Stomach (tissue), 9 donors: ENCODE results near the gene ADARB2. TPM values are rescaled to one million over a fixed set of nuclear protein-coding genes. Genes with fewer than 3 reads are reported as not detected.

Experiments
- DNase-seq, 2 donors: peaks; one replicate each; pipeline versions ENCODE4 v3.0.0 to v3.0.0-alpha.2; 2013 to 2019
- H3K27ac ChIP-seq, 5 donors: fragments of 200-600 bp in 4 of 5; sonication (generic) in 4 of 5; one replicate each; pipeline ENCODE4 v1.5.1; 2013 to 2019; ENCODE audit warnings: mild to moderate bottlenecking in 1 of 5, moderate library complexity in 1 of 5
- H3K27me3 ChIP-seq, 3 donors: fragments of 200-600 bp; sonication (generic); one replicate each; pipeline ENCODE4 v1.5.1; 2017 to 2019; ENCODE audit warnings: mixed run types in 1 of 3
- H3K36me3 ChIP-seq, 4 donors: fragments of 200-600 bp; sonication (generic); 1 replicate in 3 of 4; 2 replicates in 1 of 4; pipeline ENCODE4 v1.5.1; 2016 to 2019
- H3K4me1 ChIP-seq, 4 donors: fragments of 200-600 bp; sonication (generic); one replicate each; pipeline ENCODE4 v1.5.1; 2016 to 2019
- H3K4me3 ChIP-seq, 4 donors: fragments of 200-600 bp; sonication (generic) in 3 of 4; one replicate each; pipeline ENCODE4 v1.5.1; 2016 to 2019; ENCODE audit warnings: mild to moderate bottlenecking in 1 of 4
- H3K9me3 ChIP-seq, 4 donors: fragments of 200-600 bp; sonication (generic); one replicate each; pipeline ENCODE4 v1.5.1; 2016 to 2019
- EP300 ChIP-seq: sonication (generic); formaldehyde crosslinking; IDR thresholded peaks from one replicate; pipeline ENCODE4 v1.6.1; 2017; ENCODE audit warnings: antibody characterized with exemption
- POLR2A ChIP-seq, 4 donors: fragments of 450-650 bp; IDR thresholded peaks; one replicate each; pipeline ENCODE4 v1.6.1; 2016; ENCODE audit warnings: antibody characterized with exemption in 4 of 4, control low read depth in 2 of 4, mild to moderate bottlenecking in 1 of 4, moderate library complexity in 1 of 4
- POLR2AphosphoS5 ChIP-seq, 3 donors: sonication (generic); formaldehyde crosslinking; IDR thresholded peaks; one replicate each; pipeline ENCODE4 v1.6.1; 2016; ENCODE audit warnings: antibody characterized with exemption in 3 of 3
- WGBS, 5 donors: extraction: QIAGEN DNeasy Blood & Tissue Kit in 3 of 5; methylation state at CpG; one replicate each; pipeline versions ENCODE4 v1.1.5 to v1.1.7; 2013 to 2018; 5-methylcytosine and 5-hydroxymethylcytosine counted together
- intact Hi-C: fragments of 100-400 bp; cut with DNase I; formaldehyde crosslinking; loops from one replicate; pipeline ENCODE4 v1.15.1; 2023; ENCODE audit warnings: low total_unique reads
- polyA plus RNA-seq, 3 donors: library from polyadenylated mRNA; stranded (reverse); fragments of 200-250 nt; gene quantifications; one replicate each; pipeline ENCODE4 v1.2.3, GENCODE V29; 2013
- total RNA-seq, 5 donors: library from RNA; depleted of rRNA; stranded (reverse); fragments of >200 nt; gene quantifications; one replicate each; pipeline versions ENCODE4 v1.1.0 to v1.2.3, GENCODE V29; 2014 to 2016
- TF ChIP-seq, protein P1 (sequence below), 7 experiments: fragments of 450-650 bp in 4 of 7; fragments of 200-600 bp in 3 of 7; sonication (generic) in 3 of 7; IDR thresholded peaks; one replicate each; pipeline ENCODE4 v1.5.1; 2016 to 2019; ENCODE audit warnings: antibody characterized with exemption in 7 of 7, control low read depth in 2 of 7, mild to moderate bottlenecking in 1 of 7
- donor health status: healthy with polysubstance abuse.
- donor health status: Bipolar disorder and iron deficiency.
- donor health status: healthy.

The ADARB2 gene
- total and polyA plus RNA-seq, 8 donors = 0.55 to 4.1 (median 1.4) TPM; not detected in 1

DNA sequence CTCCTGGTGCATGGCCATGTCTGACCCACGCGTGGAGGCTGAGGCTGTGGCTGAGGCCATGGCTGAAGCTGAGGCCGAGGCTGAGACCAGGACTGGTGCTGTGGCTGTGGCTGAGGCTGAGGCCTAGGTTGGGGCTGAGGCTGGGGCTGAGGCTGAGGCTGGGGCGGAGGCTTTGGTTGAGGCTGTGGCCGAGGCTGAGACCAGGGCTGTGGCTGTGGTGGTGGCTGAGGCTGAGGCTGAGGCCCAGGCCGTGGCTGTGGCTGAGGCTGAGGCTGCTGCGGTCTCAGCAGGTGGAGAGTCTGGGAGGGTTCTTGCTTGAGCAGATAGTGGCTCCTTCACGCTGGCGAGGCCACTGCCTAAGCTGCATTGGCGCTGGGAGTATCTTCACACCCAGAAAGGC, 604.7 kb downstream of the ADARB2 start:
- 79 to 90% (median 85%) methylated on average over 6 to 10 of the region's 10 CpGs for WGBS, 5 donors

DNA sequence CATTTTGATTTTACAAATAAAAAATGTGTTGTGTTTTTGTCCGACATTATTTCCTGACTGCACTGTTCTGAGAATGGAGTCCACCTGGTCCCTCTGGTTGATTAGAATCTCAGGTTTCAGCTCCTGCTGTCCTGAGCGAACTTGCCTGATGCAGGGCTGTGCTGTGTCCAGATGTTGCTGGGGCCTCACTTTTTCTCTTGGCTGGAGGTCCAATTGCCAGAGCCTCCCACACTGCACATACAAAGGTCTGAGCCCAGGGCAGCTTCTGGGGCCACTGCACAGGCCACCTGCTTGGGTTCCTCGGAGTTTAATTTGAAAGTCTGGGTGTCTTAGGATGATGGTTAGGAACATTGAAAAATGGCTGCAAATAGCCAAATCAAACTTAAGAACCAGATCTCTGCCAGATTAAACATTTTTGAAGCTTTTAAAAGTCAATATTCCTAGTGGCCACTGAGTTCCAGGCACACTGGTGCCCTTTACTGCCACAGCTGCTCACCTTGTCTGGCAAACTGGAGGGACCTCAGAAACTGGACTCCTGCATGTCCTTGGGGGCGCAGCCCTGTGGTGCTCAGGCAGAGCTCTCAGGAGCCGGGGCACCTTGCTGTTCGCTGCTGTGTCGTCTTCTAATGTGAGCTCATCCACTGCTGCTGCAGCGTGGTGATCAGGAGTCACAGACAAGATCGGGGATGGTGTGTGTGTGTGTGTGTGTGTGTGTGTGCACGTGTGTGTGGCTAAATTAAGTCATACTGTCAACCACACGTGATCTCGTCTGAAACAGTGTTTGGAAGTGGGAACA, 606.1 kb downstream of the ADARB2 start:
- Histone ChIP-seq H3K4me3 (no peak overlapping the region), H3K4me1 (no peaks in the 10 kb centered on the region), H3K9me3 (no peaks in the 10 kb centered on the region), H3K27ac (no peak overlapping the region), H3K27me3 (no peaks in the 10 kb centered on the region), H3K36me3 (peaks cover 33 to 64% (median 62%) of the 10 kb centered on the region in 4 donors)
- no peak for DNase-seq
- intact Hi-C loops = no loop called here
- 97 to 98% (median 97%) methylated on average over 9 to 12 of the region's 12 CpGs for WGBS, 5 donors
- TF ChIP-seq POLR2AphosphoS5 (IDR thresholded peaks at IDR 0.05) = no peak
- TF ChIP-seq, protein P1, sequence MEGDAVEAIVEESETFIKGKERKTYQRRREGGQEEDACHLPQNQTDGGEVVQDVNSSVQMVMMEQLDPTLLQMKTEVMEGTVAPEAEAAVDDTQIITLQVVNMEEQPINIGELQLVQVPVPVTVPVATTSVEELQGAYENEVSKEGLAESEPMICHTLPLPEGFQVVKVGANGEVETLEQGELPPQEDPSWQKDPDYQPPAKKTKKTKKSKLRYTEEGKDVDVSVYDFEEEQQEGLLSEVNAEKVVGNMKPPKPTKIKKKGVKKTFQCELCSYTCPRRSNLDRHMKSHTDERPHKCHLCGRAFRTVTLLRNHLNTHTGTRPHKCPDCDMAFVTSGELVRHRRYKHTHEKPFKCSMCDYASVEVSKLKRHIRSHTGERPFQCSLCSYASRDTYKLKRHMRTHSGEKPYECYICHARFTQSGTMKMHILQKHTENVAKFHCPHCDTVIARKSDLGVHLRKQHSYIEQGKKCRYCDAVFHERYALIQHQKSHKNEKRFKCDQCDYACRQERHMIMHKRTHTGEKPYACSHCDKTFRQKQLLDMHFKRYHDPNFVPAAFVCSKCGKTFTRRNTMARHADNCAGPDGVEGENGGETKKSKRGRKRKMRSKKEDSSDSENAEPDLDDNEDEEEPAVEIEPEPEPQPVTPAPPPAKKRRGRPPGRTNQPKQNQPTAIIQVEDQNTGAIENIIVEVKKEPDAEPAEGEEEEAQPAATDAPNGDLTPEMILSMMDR (IDR thresholded peaks at IDR 0.05) = no peak
- TF ChIP-seq POLR2A (IDR thresholded peaks at IDR 0.05) = no peak
- no peak for TF ChIP-seq EP300

More for the DNA sequence above, 604.7 kb downstream of the ADARB2 start:
- Histone ChIP-seq H3K4me1 (no peaks in the 10 kb centered on the region), H3K4me3 (no peak overlapping the region), H3K27ac (no peak overlapping the region), H3K36me3 (peaks cover 29 to 50% (median 48%) of the 10 kb centered on the region in 4 donors), H3K27me3 (no peaks in the 10 kb centered on the region), H3K9me3 (peaks cover 0 to 2% (median under 1%) of the 10 kb centered on the region in 4 donors)
- no peak for TF ChIP-seq POLR2AphosphoS5 (IDR thresholded peaks at IDR 0.05)
- TF ChIP-seq, protein P1 (IDR thresholded peaks at IDR 0.05) = no peak
- TF ChIP-seq POLR2A (IDR thresholded peaks at IDR 0.05) = no peak
- TF ChIP-seq EP300 = no peak
- intact Hi-C loops = no loop called here
- no peak for DNase-seq

DNA sequence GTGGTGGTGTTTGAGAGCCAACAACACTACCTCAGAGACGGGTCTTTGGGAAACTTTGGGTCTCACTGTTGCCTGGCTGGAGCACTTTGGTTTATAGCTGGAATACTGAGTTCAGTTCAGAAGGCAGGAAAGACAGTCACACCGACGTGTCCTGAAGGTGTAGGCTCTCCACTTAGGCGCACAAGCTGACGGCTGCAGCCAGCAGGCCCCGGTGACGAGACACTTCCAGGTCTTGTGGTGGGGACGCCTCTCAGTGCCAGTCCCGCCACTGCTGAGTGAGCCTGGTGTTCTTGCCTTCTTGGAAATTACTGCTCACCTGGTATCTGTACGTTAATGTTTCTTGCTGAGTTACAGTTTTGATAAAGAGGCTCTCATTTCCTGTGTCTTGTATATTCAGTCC, 607.1 kb downstream of the ADARB2 start:
- no peak overlapping the region for H3K4me3 ChIP-seq
- WGBS, 5 donors = 94 to 99% (median 98%) methylated on average over 9 to 10 of the region's 10 CpGs
- no peak overlapping the region for H3K27ac ChIP-seq
- intact Hi-C loops = no loop called here
- no peak for TF ChIP-seq POLR2A (IDR thresholded peaks at IDR 0.05)
- TF ChIP-seq, protein P1 (IDR thresholded peaks at IDR 0.05) = no peak
- no peak for TF ChIP-seq EP300
- TF ChIP-seq POLR2AphosphoS5 (IDR thresholded peaks at IDR 0.05) = no peak
- DNase-seq = no peak
- H3K27me3 ChIP-seq = no peaks in the 10 kb centered on the region
- H3K9me3 ChIP-seq = no peaks in the 10 kb centered on the region
- H3K36me3 ChIP-seq = peaks cover 40 to 74% (median 72%) of the 10 kb centered on the region in 4 donors
- no peaks in the 10 kb centered on the region for H3K4me1 ChIP-seq

DNA sequence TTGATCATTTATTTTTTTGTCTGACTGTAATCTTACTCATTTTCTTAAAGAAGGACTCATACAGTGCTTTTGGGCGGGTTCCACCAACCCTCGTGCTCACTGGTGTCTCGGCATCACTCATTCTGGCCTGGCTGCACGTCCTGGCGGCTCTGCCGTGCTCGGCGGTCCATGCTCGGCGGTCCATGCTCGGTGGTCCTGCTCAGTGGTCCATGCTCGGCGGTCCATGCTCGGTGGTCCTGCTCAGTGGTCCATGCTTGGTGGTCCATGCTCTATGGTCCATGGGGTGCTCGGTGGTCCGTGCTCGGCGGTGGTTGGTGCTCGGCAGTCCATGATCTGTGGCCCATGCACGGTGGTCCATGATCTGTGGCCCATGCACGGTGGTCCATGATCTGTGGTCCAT, 608.7 kb downstream of the ADARB2 start:
- Histone ChIP-seq H3K4me3 (no peak overlapping the region), H3K9me3 (no peaks in the 10 kb centered on the region), H3K27ac (no peak overlapping the region), H3K4me1 (no peaks in the 10 kb centered on the region), H3K36me3 (peaks cover 50 to 90% (median 87%) of the 10 kb centered on the region in 4 donors), H3K27me3 (no peaks in the 10 kb centered on the region)
- TF ChIP-seq POLR2A (IDR thresholded peaks at IDR 0.05) (no peak), POLR2AphosphoS5 (IDR thresholded peaks at IDR 0.05) (no peak), EP300 (no peak)
- TF ChIP-seq, protein P1 (IDR thresholded peaks at IDR 0.05) = no peak
- 98 to 99% (median 98%) methylated on average over 15 to 21 of the region's 21 CpGs for WGBS, 5 donors
- no peak for DNase-seq
- intact Hi-C loops = no loop called here
